HG03575 (cell line): ENCODE results near the gene DUSP7.

Source experiments
- ATAC-seq: cut with Tn5 transposase; IDR thresholded peaks from one replicate; pipeline ENCODE4 v1.9.1; 2021; ENCODE audit not compliant: unreplicated experiment, insufficient number of reproducible peaks, low FRiP score; ENCODE audit errors: extremely low read depth

Gene DUSP7

GRCh38 chr3:52056521-52056967 is at the start of gene DUSP7:
DUSP7 (minus strand) TSS chr3:52056571; CDS start chr3:52056366, 205 bp downstream.
- no peak for ATAC-seq

GRCh38 chr3:52104684-52105640 is 48.6 kb upstream of the DUSP7 start:
- ATAC-seq: no peak

- ATAC-seq: no peak
Measured at GRCh38 chr3:52102934-52103333, 46.6 kb upstream of the DUSP7 start.

GRCh38 chr3:52099001-52099401 is 42.6 kb upstream of the DUSP7 start:
- ATAC-seq: no peak

- ATAC-seq: no peak
Measured at GRCh38 chr3:52097851-52098507, 41.6 kb upstream of the DUSP7 start.

GRCh38 chr3:52095990-52096775 is 39.8 kb upstream of the DUSP7 start:
- ATAC-seq: no peak

GRCh38 chr3:52094571-52095485 is 38.5 kb upstream of the DUSP7 start:
- no peak for ATAC-seq

- no peak for ATAC-seq
Measured at GRCh38 chr3:52093756-52094545, 37.6 kb upstream of the DUSP7 start.

- no peak for ATAC-seq
Measured at GRCh38 chr3:52092891-52093290, 36.5 kb upstream of the DUSP7 start.

- no peak for ATAC-seq
Measured at GRCh38 chr3:52092271-52092660, 35.9 kb upstream of the DUSP7 start.

- no peak for ATAC-seq
Measured at GRCh38 chr3:52091586-52092270, 35.4 kb upstream of the DUSP7 start.

- ATAC-seq: no peak
Measured at GRCh38 chr3:52090933-52091468, 34.6 kb upstream of the DUSP7 start.

GRCh38 chr3:52090131-52090932 is 34.0 kb upstream of the DUSP7 start:
- no peak for ATAC-seq

- ATAC-seq: no peak
Measured at GRCh38 chr3:52089691-52090090, 33.3 kb upstream of the DUSP7 start.

- no peak for ATAC-seq
Measured at GRCh38 chr3:52088445-52089367, 32.3 kb upstream of the DUSP7 start.
